Coronary artery (tissue), 2 donors: Measurements from ENCODE around the gene DCAKD.

Experiments
- DNase-seq: peaks from one replicate; pipeline ENCODE4 v3.0.0-alpha.2; 2017; ENCODE audit warnings: low spot score
- H3K27ac ChIP-seq, 2 donors: fragments of 200-600 bp; sonication (generic); one replicate each; pipeline ENCODE4 v1.5.1; 2016 to 2019
- H3K4me3 ChIP-seq: fragments of 200-600 bp; sonication (generic); 2 replicates; pipeline ENCODE4 v1.5.1; 2016; ENCODE audit warnings: mild to moderate bottlenecking, moderate library complexity
- TF ChIP-seq, protein P1 (sequence below): fragments of 200-600 bp; sonication (generic); IDR thresholded peaks from one replicate; pipeline ENCODE4 v1.5.1; 2019; ENCODE audit warnings: antibody characterized with exemption

The DCAKD gene

DNA sequence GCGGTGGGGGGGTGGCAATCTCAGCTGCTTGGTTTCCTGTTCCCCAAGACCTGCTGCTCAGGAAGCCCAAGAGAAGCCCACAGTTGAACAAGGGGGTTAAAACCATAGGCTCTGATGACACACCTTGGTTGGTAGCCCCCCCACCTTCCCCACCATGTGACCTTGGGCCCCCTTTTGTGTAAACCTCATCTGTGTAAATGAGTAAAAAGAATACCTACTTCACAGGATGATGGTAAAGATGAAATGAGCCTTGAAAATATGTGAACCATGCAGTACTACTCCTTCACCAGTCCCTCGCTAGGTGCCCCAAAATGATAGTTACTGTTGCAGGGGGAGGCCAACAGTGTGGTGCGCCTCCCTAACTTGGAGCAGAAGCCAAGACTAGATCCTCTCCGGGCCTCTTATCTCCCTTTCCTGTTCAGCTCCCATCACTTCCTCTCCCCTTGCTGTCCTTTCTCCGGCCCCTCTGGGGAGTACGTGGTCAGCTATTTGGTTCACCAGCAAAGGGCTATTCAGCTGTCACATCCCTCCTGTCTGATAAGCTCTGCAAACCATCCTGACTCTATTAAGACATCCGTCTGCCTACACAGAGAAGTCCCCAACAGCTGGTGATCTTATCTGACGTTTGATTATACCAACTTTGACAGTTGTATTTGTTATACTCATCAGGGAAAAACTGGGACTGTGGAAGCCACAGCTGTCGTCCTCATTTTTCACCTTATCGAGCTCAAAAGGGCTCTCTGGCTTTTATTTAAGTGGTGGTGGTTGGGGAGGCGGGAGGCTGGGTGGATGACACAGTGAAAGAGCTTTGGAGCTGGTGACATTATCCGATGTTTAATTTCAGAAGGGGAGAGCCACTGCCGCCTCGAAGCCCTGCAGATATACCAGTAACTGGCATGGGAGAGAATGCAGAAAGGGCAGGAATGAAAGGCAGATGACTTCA, 19.9 kb downstream of the DCAKD start:
- DNase-seq, result no peak
- Histone ChIP-seq H3K27ac (no peak overlapping the region), H3K4me3 (no peak overlapping the region)
- TF ChIP-seq, protein P1, sequence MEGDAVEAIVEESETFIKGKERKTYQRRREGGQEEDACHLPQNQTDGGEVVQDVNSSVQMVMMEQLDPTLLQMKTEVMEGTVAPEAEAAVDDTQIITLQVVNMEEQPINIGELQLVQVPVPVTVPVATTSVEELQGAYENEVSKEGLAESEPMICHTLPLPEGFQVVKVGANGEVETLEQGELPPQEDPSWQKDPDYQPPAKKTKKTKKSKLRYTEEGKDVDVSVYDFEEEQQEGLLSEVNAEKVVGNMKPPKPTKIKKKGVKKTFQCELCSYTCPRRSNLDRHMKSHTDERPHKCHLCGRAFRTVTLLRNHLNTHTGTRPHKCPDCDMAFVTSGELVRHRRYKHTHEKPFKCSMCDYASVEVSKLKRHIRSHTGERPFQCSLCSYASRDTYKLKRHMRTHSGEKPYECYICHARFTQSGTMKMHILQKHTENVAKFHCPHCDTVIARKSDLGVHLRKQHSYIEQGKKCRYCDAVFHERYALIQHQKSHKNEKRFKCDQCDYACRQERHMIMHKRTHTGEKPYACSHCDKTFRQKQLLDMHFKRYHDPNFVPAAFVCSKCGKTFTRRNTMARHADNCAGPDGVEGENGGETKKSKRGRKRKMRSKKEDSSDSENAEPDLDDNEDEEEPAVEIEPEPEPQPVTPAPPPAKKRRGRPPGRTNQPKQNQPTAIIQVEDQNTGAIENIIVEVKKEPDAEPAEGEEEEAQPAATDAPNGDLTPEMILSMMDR, result no peak

DNA sequence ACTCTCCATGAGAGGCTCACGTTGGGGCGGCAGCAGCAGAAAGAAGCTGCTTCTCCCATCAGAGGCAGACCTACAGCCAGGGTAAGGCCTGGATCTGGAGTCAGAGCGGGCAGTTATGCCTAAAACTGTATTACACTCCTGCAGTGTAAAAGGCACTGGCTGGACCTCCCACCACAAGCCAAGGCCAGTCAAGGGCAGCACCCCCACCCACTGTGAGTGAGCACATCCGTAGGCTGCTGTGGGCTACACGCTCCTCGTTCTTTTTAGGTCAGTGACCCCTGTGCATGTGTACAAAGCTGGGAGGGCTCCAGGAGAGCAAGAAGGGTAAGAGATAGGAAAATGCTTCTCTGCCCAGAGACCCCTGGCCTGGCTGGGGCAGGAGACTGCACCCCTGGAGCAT, 20.7 kb downstream of the DCAKD start:
- H3K4me3 ChIP-seq, result no peak overlapping the region
- no peak overlapping the region for H3K27ac ChIP-seq
- TF ChIP-seq, protein P1, result no peak
- DNase-seq, result no peak

DNA sequence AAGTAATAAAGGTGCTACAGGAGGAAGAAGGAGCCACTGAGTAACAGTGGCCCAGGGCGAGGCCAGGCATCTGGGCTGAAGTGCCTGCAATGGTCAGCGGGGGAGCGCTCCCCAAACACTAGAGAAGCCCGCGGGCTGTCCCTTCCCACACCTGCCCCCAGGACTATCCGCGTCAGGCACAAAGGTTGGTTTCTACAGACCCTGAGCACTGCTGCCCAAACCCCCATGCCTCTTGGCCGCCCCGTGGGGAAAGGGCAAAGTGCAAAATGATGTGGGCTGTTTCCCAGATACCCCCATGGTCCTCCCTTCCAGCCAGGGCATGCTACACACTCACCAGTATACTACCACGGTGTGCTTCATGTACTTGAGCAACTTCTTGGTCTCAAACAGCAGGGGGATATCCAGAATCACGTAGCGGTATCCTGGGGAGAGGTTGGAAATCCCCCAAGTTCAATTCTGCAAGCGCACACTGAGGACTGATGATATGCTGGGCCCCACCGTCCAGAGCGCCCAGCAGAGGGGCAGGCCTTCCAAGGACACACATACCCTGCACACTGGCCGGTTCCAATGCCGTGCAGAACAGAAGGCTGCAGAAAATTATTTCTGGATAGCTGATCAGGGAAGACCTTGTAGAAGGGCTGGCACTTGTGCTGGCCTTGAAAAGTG, 21.5 kb downstream of the DCAKD start:
- no peak overlapping the region for H3K27ac ChIP-seq
- DNase-seq, result no peak
- TF ChIP-seq, protein P1, result no peak
- no peak overlapping the region for H3K4me3 ChIP-seq

DNA sequence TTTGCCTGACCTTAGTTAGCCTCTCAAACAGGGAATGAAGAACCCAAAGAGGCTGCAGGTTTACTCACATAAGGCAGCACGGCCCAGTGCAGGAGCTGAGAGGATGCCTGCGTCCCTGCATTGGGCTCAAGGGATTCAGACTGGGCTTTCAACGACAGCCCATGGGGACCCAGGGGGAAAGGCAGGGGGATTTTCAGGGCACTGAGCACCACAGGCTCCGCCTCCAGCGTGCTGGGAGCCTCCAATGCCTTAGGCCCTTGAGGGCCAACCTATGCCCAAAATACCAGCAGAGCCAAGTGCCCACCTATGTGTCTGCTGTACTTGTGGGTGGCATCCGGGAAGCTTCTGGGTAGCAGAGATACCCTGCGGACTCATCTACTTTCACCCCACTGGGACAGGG, 22.3 kb downstream of the DCAKD start:
- Histone ChIP-seq H3K27ac (no peak overlapping the region), H3K4me3 (no peak overlapping the region)
- TF ChIP-seq, protein P1, result no peak
- no peak for DNase-seq

DNA sequence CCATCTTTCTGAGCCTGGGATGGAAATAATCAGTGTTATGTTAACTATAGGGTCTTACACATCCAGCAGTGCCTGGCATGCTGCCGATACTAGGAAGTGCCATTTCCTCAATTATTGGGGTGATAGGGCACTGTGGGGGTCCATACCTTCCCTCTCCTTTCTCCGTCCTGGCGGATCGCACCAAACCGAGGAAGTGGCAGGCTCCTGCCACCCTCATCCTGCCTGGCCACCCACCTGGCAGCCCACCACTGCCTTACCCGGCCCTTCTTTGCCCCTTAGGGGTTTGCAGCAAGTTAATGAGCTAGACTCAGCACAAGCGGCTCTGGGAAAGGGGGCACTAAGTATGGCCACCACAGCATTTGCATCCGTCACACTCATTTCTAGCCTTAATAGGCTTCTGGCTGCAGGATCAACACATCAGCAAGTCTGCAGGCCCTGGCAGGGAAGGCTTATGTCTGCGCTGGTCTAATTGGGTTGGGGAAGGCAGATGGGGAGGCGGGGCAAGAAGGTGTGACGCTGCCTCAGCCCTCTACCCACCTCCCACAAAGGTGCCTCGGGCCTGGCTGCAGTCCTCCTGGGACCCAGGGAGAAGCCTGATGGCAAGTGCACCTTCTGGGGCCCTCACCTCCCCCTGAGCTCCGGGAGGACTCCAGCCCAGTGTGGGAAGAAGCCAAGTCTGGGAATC, 28.6 kb downstream of the DCAKD start:
- Histone ChIP-seq H3K4me3 (no peak overlapping the region), H3K27ac (no peak overlapping the region)
- DNase-seq, result no peak
- TF ChIP-seq, protein P1, result no peak

DNA sequence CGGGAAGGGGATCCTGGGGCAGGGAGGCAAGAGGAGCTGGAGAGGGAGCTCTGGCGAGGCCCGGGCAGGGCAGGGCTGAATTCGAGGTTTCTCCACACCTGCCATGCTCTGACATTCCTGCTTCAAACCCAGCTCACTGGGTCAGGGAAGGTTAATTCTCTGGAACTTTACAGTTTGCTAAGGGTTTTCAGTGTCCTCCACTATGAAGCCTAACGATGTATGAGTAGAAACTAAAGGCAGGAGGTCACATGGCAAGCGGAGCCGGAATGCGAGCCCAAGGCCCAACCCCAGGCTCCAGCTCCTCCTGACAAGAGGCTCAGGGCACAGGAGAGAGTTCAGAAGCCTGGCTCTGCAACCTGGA, 29.2 kb downstream of the DCAKD start:
- no peak for DNase-seq
- TF ChIP-seq, protein P1, result no peak
- H3K27ac ChIP-seq, result peak overlapping the region in 1 of 2 donors; percentile 80
- H3K4me3 ChIP-seq, result peak overlapping the region; percentile 69
